Measurements from ENCODE around the gene GNAT1. TPM values are rescaled to one million over a fixed set of nuclear protein-coding genes. Genes with fewer than 3 reads are reported as not detected.
A peak's percentile ranks its signal among the peaks of the same experiment; 100 is the strongest.

GNAT1 gene
- total RNA-seq, 6 donors from 2014 or later, result 0.10 to 0.40 TPM; not detected in 4

DNA sequence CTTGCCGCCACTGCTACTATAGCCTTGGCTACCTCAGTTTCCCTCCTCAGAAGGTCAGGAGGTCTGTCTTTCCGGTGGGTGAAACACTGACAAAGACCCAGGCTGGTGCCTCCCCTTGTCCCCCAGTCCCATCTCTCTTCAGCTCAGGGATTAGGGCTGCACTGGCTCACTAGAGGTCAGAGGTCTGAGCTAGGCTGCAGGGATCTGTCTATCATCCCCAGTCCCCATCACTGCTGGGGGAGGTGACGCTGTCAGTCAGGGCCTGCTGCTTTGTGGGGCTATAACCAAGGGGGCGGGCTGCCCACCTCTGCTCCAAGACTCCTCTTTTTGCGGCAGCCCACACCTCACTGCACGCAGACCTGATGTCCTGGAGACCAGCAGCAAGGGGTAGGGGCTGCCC lies 22.6 kb upstream of the GNAT1 start:
- WGBS, 2 donors, result 79 to 95% methylated on average over 3 to 4 of the region's 6 CpGs
- H3K36me3 ChIP-seq, result peaks cover 0 to 2% (median 0%) of the 10 kb centered on the region in 4 donors
- H3K9me3 ChIP-seq, result no peaks in the 10 kb centered on the region
- peaks cover 79 to 98% (median 87%) of the 10 kb centered on the region in 4 donors for H3K4me1 ChIP-seq
- TF ChIP-seq POLR2AphosphoS5 (IDR thresholded peaks at IDR 0.05) (no peak), POLR2A (IDR thresholded peaks at IDR 0.05) (no peak), EP300 (IDR thresholded peaks at IDR 0.05) (no peak)
- TF ChIP-seq, protein P1, sequence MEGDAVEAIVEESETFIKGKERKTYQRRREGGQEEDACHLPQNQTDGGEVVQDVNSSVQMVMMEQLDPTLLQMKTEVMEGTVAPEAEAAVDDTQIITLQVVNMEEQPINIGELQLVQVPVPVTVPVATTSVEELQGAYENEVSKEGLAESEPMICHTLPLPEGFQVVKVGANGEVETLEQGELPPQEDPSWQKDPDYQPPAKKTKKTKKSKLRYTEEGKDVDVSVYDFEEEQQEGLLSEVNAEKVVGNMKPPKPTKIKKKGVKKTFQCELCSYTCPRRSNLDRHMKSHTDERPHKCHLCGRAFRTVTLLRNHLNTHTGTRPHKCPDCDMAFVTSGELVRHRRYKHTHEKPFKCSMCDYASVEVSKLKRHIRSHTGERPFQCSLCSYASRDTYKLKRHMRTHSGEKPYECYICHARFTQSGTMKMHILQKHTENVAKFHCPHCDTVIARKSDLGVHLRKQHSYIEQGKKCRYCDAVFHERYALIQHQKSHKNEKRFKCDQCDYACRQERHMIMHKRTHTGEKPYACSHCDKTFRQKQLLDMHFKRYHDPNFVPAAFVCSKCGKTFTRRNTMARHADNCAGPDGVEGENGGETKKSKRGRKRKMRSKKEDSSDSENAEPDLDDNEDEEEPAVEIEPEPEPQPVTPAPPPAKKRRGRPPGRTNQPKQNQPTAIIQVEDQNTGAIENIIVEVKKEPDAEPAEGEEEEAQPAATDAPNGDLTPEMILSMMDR (IDR thresholded peaks at IDR 0.05), result no peak
- H3K4me3 ChIP-seq, result no peak overlapping the region
- no peaks in the 10 kb centered on the region for H3K27me3 ChIP-seq
- no peak for ATAC-seq (ENCODE audit: low FRiP score in 2 of 2)
- no peak for DNase-seq
- H3K27ac ChIP-seq, result peak overlapping the region; percentile 74 to 95 (median 84)

DNA sequence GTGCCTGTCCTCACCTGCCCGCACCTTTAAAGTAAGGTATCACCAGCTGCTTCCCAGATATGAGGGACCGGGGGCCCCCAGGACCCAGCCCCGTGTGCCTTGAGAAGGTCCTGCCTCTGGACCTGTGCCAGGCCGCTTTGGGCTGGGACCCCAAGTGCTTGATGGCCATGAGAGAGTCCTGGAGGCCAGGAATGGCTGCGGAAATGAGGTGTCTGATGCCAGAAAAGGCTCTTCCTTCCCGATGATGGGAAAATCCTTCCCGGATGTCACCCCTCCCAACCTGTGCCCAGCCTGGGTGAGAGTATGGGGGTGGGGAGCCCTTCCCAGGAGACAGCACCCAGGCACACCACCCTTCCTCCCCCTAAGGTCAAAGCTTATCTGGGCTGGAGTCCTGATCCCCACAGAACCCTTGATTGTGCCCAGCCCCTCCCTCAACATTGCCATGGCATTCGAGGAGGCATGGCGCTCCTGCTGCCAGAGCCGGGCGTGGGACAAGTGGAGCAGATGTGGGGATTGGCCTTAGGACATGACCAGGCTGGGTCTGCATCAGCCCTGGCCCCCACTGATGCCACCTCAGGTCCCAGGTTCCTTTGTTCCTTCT lies 22.1 kb upstream of the GNAT1 start:
- WGBS, 2 donors, result 61 to 77% methylated on average over 8 to 10 of the region's 11 CpGs
- H3K4me1 ChIP-seq, result peaks cover 73 to 97% (median 83%) of the 10 kb centered on the region in 4 donors
- H3K4me3 ChIP-seq, result no peak overlapping the region
- H3K36me3 ChIP-seq, result peaks cover 0 to 8% (median 2%) of the 10 kb centered on the region in 4 donors
- H3K9me3 ChIP-seq, result no peaks in the 10 kb centered on the region
- no peaks in the 10 kb centered on the region for H3K27me3 ChIP-seq
- H3K27ac ChIP-seq, result peak overlapping the region; percentile 74 to 95 (median 84)
- DNase-seq, result no peak
- peak in 3 of 4 donors; percentile 78 to 93 (median 81) for TF ChIP-seq EP300 (IDR thresholded peaks at IDR 0.05)
- peak; percentile 59 to 90 for TF ChIP-seq POLR2AphosphoS5 (IDR thresholded peaks at IDR 0.05)
- TF ChIP-seq, protein P1 (IDR thresholded peaks at IDR 0.05), result no peak
- no peak for ATAC-seq (ENCODE audit: low FRiP score in 2 of 2)

DNA sequence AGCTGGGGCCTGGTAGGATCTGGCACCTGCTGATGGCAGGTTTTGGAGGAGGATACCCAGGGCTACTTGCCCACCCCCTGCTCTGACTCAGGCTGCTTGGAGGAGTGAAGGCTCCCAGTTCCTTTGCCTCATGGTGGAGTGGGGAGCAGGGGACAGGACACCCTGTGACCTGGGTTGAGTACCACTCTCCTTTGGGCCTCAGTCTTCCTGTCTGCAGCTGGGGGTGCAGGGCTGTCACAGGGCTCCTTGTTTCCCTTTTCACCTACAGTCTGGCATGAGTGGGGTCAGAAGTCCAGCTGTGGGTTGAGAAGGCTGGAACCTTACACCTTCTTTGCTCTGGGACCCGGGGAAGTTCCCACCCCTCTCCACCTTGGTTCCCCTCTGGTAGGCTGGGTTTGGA lies 21.6 kb upstream of the GNAT1 start:
- no peak for ATAC-seq (ENCODE audit: low FRiP score in 2 of 2)
- WGBS, 2 donors, result 89 to 100% methylated on average over 1 of the region's 1 CpG
- Histone ChIP-seq H3K27ac (peak overlapping the region; percentile 74 to 95 (median 84)), H3K9me3 (no peaks in the 10 kb centered on the region), H3K27me3 (no peaks in the 10 kb centered on the region), H3K4me1 (peaks cover 68 to 94% (median 78%) of the 10 kb centered on the region in 4 donors), H3K4me3 (no peak overlapping the region), H3K36me3 (peaks cover 0 to 13% (median 5%) of the 10 kb centered on the region in 4 donors)
- DNase-seq, result no peak
- TF ChIP-seq, protein P1 (IDR thresholded peaks at IDR 0.05), result no peak
- TF ChIP-seq EP300 (IDR thresholded peaks at IDR 0.05), result no peak
- no peak for TF ChIP-seq POLR2AphosphoS5 (IDR thresholded peaks at IDR 0.05)
- no peak for TF ChIP-seq POLR2A (IDR thresholded peaks at IDR 0.05)

DNA sequence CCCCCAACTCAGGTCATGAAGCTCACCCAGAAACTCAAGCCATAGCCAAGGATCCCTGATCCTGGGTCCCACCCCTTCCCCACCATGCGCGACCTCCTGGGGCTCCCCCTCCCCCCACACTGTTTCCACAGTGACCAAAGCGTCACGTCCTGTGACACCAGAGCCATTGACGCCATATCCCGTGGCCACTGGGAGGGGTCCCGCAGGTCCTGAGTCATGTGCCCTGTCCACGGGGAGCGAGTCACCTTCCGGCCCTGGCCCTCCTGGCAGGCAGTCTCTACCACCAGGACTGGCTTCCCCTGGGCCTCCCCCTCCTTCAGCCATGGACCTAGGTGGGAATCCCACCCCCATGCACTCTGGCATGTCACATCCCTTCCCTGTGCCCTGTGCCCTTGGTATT lies 20.7 kb upstream of the GNAT1 start:
- DNase-seq, result peak; percentile 58 to 68
- H3K27ac ChIP-seq, result peak overlapping the region; percentile 74 to 95 (median 84)

More for the DNA sequence above, 20.7 kb upstream of the GNAT1 start:
- peak; percentile 83 to 99 (median 97) for TF ChIP-seq EP300 (IDR thresholded peaks at IDR 0.05)
- TF ChIP-seq POLR2AphosphoS5 (IDR thresholded peaks at IDR 0.05), result peak; percentile 89 to 97
- peak in 1 of 4 donors; percentile 24 for TF ChIP-seq POLR2A (IDR thresholded peaks at IDR 0.05)
- TF ChIP-seq, protein P1 (IDR thresholded peaks at IDR 0.05), result no peak
- peaks cover 0 to 21% (median 9%) of the 10 kb centered on the region in 4 donors for H3K36me3 ChIP-seq
- no peaks in the 10 kb centered on the region for H3K9me3 ChIP-seq
- WGBS, 2 donors, result 50 to 76% methylated on average over 10 of the region's 10 CpGs
- H3K4me1 ChIP-seq, result peaks cover 60 to 91% (median 69%) of the 10 kb centered on the region in 4 donors
- H3K27me3 ChIP-seq, result no peaks in the 10 kb centered on the region
- H3K4me3 ChIP-seq, result no peak overlapping the region
- peak in 1 of 2 donors; percentile 42 for ATAC-seq (ENCODE audit: low FRiP score in 2 of 2)

Data from upper lobe of left lung (tissue), 6 donors.